ENCODE results near the gene PCGF3.

The PCGF3 gene

DNA sequence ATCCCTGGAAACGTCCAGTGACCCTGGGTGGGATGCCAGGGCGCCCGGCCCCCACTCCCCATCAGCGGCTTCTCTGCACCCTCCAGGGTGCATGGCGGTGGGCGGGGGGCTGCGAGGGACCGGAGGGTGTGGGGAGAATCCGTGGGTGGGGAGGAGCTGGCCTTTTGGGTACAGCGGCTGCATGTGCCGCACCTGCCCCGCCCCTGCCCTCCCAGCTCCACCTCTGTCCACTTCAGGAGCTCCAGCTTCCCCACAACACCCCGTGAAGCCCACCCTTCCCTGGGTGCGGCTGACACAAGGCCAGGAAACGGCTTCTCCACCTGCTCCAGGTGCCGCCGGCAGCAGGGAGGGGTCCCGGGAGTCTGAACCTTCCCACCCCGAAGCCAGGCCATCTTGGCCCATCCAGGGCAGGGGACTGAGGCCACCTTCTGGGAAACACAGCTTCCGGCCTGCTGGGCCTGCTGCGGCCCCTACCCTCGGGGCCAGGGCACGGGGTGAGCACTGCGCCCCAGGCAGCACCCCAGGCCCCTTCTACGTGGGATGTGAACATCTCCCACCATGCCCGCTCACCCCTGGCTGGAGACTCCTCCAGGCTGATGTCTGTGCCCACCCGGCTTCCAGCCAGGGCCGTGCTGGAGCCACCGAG is 85.7 kb downstream of the PCGF3 start:
- no peak for TF ChIP-seq RAD21 (IDR thresholded peaks at IDR 0.05; ENCODE audit: low read depth)
- no peak for TF ChIP-seq FOXM1 (IDR thresholded peaks at IDR 0.05; ENCODE audit: borderline replicate concordance, low read depth)
- TF ChIP-seq YY1 (IDR thresholded peaks at IDR 0.05; ENCODE audit: low read depth), result no peak
- TF ChIP-seq REST (IDR thresholded peaks at IDR 0.05; ENCODE audit: low read depth), result no peak
- no peak for TF ChIP-seq EP300 (IDR thresholded peaks at IDR 0.05; ENCODE audit: borderline replicate concordance)
- no peak for TF ChIP-seq TCF12 (IDR thresholded peaks at IDR 0.05; ENCODE audit: low read depth)

DNA sequence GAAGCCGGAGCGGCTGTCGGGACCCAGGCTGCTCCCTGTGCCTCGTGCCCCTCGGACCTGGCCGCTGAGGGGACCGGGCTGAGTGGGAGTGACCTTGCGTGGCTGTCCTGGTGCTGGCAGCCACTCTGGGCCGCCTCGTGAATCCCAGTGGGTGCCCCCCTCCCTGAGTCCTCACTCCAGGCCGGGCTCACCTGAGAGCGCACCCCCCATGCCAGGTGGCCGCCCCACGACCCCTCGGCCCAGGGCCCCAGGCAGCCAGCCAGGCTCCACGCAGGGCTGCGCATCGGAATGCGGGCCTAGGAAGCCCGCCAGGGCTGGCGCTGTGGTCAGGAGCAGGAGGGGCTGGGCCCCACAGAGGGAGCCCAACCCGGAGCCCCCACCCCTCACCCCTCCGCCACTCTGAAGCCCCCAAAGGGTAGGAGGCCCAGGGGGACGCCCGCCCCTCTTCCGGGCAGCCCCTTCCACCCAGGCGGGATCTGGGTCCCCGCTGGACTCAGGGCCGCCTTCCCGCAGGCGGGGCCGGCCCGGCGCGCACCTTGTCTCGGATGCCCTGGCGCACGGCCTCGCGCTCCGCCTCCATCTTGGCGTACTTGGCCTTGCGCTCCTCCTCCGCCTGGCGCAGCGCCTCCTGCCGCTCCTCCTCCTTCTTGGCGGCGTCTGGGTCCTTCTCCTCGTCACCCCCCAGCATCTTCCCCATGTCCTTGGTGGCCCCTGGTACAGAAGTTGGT is 86.4 kb downstream of the PCGF3 start:
- no peak for TF ChIP-seq YY1 (IDR thresholded peaks at IDR 0.05; ENCODE audit: low read depth)
- TF ChIP-seq CEBPB (IDR thresholded peaks at IDR 0.05), result no peak
- no peak for TF ChIP-seq FOXM1 (IDR thresholded peaks at IDR 0.05; ENCODE audit: borderline replicate concordance, low read depth)
- TF ChIP-seq TEAD4 (IDR thresholded peaks at IDR 0.05), result no peak
- TF ChIP-seq REST (IDR thresholded peaks at IDR 0.05; ENCODE audit: low read depth), result no peak
- TF ChIP-seq TAF1 (IDR thresholded peaks at IDR 0.05; ENCODE audit: low read depth), result no peak
- TF ChIP-seq USF1 (IDR thresholded peaks at IDR 0.05), result no peak
- TF ChIP-seq, protein P1, sequence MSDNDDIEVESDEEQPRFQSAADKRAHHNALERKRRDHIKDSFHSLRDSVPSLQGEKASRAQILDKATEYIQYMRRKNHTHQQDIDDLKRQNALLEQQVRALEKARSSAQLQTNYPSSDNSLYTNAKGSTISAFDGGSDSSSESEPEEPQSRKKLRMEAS (IDR thresholded peaks at IDR 0.05), result no peak
- no peak for TF ChIP-seq EGR1 (IDR thresholded peaks at IDR 0.05)
- no peak for TF ChIP-seq EP300 (IDR thresholded peaks at IDR 0.05; ENCODE audit: borderline replicate concordance)
- TF ChIP-seq NFIC (IDR thresholded peaks at IDR 0.05), result no peak
- TF ChIP-seq RAD21 (IDR thresholded peaks at IDR 0.05; ENCODE audit: low read depth), result no peak
- no peak for TF ChIP-seq CREB1 (IDR thresholded peaks at IDR 0.05; ENCODE audit: low read depth)

GRCh38 chr4:792626-793092 is 87.0 kb downstream of the PCGF3 start:
- TF ChIP-seq YY1 (IDR thresholded peaks at IDR 0.05; ENCODE audit: low read depth), result no peak
- no peak for TF ChIP-seq CREB1 (IDR thresholded peaks at IDR 0.05; ENCODE audit: low read depth)
- TF ChIP-seq EP300 (IDR thresholded peaks at IDR 0.05; ENCODE audit: borderline replicate concordance), result no peak
- no peak for TF ChIP-seq EGR1 (IDR thresholded peaks at IDR 0.05)
- TF ChIP-seq RAD21 (IDR thresholded peaks at IDR 0.05; ENCODE audit: low read depth), result no peak
- no peak for TF ChIP-seq TEAD4 (IDR thresholded peaks at IDR 0.05)
- TF ChIP-seq USF1 (IDR thresholded peaks at IDR 0.05), result no peak
- TF ChIP-seq TAF1 (IDR thresholded peaks at IDR 0.05; ENCODE audit: low read depth), result no peak
- no peak for TF ChIP-seq FOXM1 (IDR thresholded peaks at IDR 0.05; ENCODE audit: borderline replicate concordance, low read depth)
- TF ChIP-seq, protein P1 (IDR thresholded peaks at IDR 0.05), result no peak
- no peak for TF ChIP-seq ZBTB7A (IDR thresholded peaks at IDR 0.05; ENCODE audit: low read depth)
- TF ChIP-seq NFIC (IDR thresholded peaks at IDR 0.05), result no peak
- TF ChIP-seq TCF12 (IDR thresholded peaks at IDR 0.05; ENCODE audit: low read depth), result no peak
- no peak for TF ChIP-seq REST (IDR thresholded peaks at IDR 0.05; ENCODE audit: low read depth)
- no peak for TF ChIP-seq CEBPB (IDR thresholded peaks at IDR 0.05)
